DOHH2 (cell line): Measurements from ENCODE around the gene RAB3IL1.

ENCODE experiments used
- H3F3A ChIP-seq: fragments of 200-600 bp; sonication (generic), shearing (Covaris generic); 2 replicates; pipeline ENCODE4 v1.6.0; 2016; ENCODE audit warnings: antibody characterized with exemption, mild to moderate bottlenecking; ENCODE audit not compliant: control insufficient read depth, insufficient read depth
- H3K27ac ChIP-seq: fragments of 200-600 bp; sonication (generic); 2 replicates; pipeline ENCODE4 v1.5.1; 2014; ENCODE audit warnings: low read depth, mild to moderate bottlenecking, low read length, moderate library complexity
- H3K27me3 ChIP-seq: fragments of 200-600 bp; sonication (generic); 2 replicates; pipeline ENCODE4 v1.6.1; 2014; ENCODE audit warnings: mild to moderate bottlenecking, low read length, mixed read lengths; ENCODE audit not compliant: control insufficient read depth
- H3K36me3 ChIP-seq: fragments of 200-600 bp; sonication (generic); 2 replicates; pipeline ENCODE4 v1.6.1; 2014; ENCODE audit warnings: mild to moderate bottlenecking, low read length, moderate library complexity, mixed read lengths; ENCODE audit not compliant: control insufficient read depth
- H3K4me1 ChIP-seq: fragments of 200-600 bp; sonication (generic); 2 replicates; pipeline ENCODE4 v1.6.1; 2014; ENCODE audit warnings: mild to moderate bottlenecking, low read length, mixed read lengths; ENCODE audit not compliant: control insufficient read depth
- H3K4me2 ChIP-seq: fragments of 200-600 bp; sonication (generic); 2 replicates; pipeline ENCODE4 v1.6.0; 2014; ENCODE audit warnings: mild to moderate bottlenecking, low read length, moderate library complexity
- H3K4me3 ChIP-seq: fragments of 200-600 bp; sonication (generic); 2 replicates; pipeline ENCODE4 v1.5.1; 2014; ENCODE audit warnings: mild to moderate bottlenecking, low read length, mixed read lengths
- H3K79me2 ChIP-seq: fragments of 200-600 bp; sonication (generic); 2 replicates; pipeline ENCODE4 v1.6.1; 2014; ENCODE audit warnings: mild to moderate bottlenecking, low read length, mixed read lengths; ENCODE audit not compliant: control insufficient read depth
- H3K9me2 ChIP-seq: fragments of 200-600 bp; sonication (generic); replicated peaks from 2 replicates; pipeline ENCODE4 v1.6.1; 2014; ENCODE audit warnings: mild to moderate bottlenecking, low read length, mixed read lengths; ENCODE audit not compliant: control insufficient read depth
- H3K9me3 ChIP-seq: fragments of 200-600 bp; sonication (generic); 2 replicates; pipeline ENCODE4 v1.6.1; 2014; ENCODE audit warnings: antibody characterized with exemption, low read length, mixed read lengths; ENCODE audit not compliant: control insufficient read depth, insufficient read depth
- H4K20me1 ChIP-seq: fragments of 200-600 bp; sonication (generic); 2 replicates; pipeline ENCODE4 v1.6.0; 2014; ENCODE audit warnings: low read depth, mild to moderate bottlenecking, antibody characterized with exemption, low read length, moderate library complexity; ENCODE audit not compliant: control insufficient read depth, insufficient read depth
- CTCF ChIP-seq: fragments of 200-600 bp; sonication (generic); IDR thresholded peaks from one replicate; pipeline ENCODE4 v1.5.1; 2014; ENCODE audit warnings: antibody characterized with exemption, mild to moderate bottlenecking, low read depth, low read length; ENCODE audit not compliant: poor library complexity, severe bottlenecking
- EZH2phosphoT487 ChIP-seq: fragments of 200-600 bp; sonication (generic); IDR thresholded peaks from 2 replicates; pipeline ENCODE4 v1.6.1; 2017; ENCODE audit warnings: borderline replicate concordance, mild to moderate bottlenecking, antibody characterized with exemption, low read length, moderate library complexity, mixed read lengths

Gene RAB3IL1

GRCh38 chr11:61924064-61924455, 6.7 kb upstream of the RAB3IL1 start:
- H3K9me3 ChIP-seq, result no peaks in the 10 kb centered on the region
- no peak overlapping the region for H3K4me3 ChIP-seq
- H3K4me2 ChIP-seq, result no peak overlapping the region
- H3K9me2 ChIP-seq, result no peaks in the 10 kb centered on the region
- H3K4me1 ChIP-seq, result no peaks in the 10 kb centered on the region
- H3F3A ChIP-seq, result no peaks in the 10 kb centered on the region
- H3K27me3 ChIP-seq, result peaks cover 25% of the 10 kb centered on the region
- no peak overlapping the region for H3K27ac ChIP-seq
- H3K79me2 ChIP-seq, result no peaks in the 10 kb centered on the region
- TF ChIP-seq CTCF (no peak), EZH2phosphoT487 (no peak)
- no peaks in the 10 kb centered on the region for H4K20me1 ChIP-seq
- no peaks in the 10 kb centered on the region for H3K36me3 ChIP-seq

GRCh38 chr11:61923166-61924063, 6.0 kb upstream of the RAB3IL1 start:
- Histone ChIP-seq H3F3A (no peaks in the 10 kb centered on the region), H3K27me3 (peaks cover 24% of the 10 kb centered on the region), H3K9me2 (no peaks in the 10 kb centered on the region), H3K4me2 (no peak overlapping the region), H3K4me3 (no peak overlapping the region), H3K4me1 (no peaks in the 10 kb centered on the region), H3K36me3 (no peaks in the 10 kb centered on the region), H4K20me1 (no peaks in the 10 kb centered on the region), H3K27ac (no peak overlapping the region), H3K9me3 (no peaks in the 10 kb centered on the region), H3K79me2 (no peaks in the 10 kb centered on the region)
- no peak for TF ChIP-seq CTCF
- no peak for TF ChIP-seq EZH2phosphoT487

GRCh38 chr11:61922539-61922938, 5.2 kb upstream of the RAB3IL1 start:
- Histone ChIP-seq H3K36me3 (no peaks in the 10 kb centered on the region), H3K27me3 (peaks cover 27% of the 10 kb centered on the region), H3K4me1 (no peaks in the 10 kb centered on the region), H3K9me2 (no peaks in the 10 kb centered on the region), H3K4me3 (no peak overlapping the region), H3F3A (no peaks in the 10 kb centered on the region), H3K79me2 (no peaks in the 10 kb centered on the region), H3K4me2 (no peak overlapping the region), H3K9me3 (no peaks in the 10 kb centered on the region), H3K27ac (no peak overlapping the region), H4K20me1 (no peaks in the 10 kb centered on the region)
- no peak for TF ChIP-seq EZH2phosphoT487
- no peak for TF ChIP-seq CTCF
